ENCODE results near the gene EFNB3.

Gene EFNB3

DNA sequence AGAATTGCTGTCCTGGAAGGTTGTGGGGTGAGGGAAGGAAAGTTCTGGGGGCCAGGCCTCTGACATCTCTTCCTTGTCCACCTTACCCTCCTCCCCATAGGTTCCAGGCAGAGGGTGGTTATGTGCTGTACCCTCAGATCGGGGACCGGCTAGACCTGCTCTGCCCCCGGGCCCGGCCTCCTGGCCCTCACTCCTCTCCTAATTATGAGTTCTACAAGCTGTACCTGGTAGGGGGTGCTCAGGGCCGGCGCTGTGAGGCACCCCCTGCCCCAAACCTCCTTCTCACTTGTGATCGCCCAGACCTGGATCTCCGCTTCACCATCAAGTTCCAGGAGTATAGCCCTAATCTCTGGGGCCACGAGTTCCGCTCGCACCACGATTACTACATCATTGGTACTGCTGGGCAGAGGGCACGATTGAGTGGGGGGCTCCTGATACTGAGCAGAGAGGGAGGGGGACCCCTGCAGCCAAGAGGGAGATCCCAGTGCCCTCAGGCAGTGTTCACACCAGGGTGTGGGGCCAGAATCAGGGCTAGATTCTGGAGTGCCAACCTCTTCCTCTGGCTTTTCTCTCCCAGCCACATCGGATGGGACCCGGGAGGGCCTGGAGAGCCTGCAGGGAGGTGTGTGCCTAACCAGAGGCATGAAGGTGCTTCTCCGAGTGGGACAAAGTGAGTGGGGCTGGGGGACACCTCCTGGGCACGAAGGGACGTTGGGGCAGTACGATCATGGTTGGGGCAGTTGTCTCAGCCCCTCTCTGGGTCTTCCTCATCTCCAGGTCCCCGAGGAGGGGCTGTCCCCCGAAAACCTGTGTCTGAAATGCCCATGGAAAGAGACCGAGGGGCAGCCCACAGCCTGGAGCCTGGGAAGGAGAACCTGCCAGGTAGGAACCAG, 3.1 kb downstream of the EFNB3 start:
- TF ChIP-seq, protein P1, sequence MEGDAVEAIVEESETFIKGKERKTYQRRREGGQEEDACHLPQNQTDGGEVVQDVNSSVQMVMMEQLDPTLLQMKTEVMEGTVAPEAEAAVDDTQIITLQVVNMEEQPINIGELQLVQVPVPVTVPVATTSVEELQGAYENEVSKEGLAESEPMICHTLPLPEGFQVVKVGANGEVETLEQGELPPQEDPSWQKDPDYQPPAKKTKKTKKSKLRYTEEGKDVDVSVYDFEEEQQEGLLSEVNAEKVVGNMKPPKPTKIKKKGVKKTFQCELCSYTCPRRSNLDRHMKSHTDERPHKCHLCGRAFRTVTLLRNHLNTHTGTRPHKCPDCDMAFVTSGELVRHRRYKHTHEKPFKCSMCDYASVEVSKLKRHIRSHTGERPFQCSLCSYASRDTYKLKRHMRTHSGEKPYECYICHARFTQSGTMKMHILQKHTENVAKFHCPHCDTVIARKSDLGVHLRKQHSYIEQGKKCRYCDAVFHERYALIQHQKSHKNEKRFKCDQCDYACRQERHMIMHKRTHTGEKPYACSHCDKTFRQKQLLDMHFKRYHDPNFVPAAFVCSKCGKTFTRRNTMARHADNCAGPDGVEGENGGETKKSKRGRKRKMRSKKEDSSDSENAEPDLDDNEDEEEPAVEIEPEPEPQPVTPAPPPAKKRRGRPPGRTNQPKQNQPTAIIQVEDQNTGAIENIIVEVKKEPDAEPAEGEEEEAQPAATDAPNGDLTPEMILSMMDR (IDR thresholded peaks at IDR 0.05; ENCODE audit: insufficient read depth, low read length, poor library complexity, severe bottlenecking), result no peak
- TF ChIP-seq EZH2phosphoT487 (conservative IDR thresholded peaks at IDR 0.05; ENCODE audit: low read length), result no peak
- no peaks in the 10 kb centered on the region for H3K27me3 ChIP-seq (ENCODE audit: low read length)
- H2AFZ ChIP-seq (ENCODE audit: low read depth, low read length, severe bottlenecking), result no peak overlapping the region
- H3K9me3 ChIP-seq (ENCODE audit: insufficient read depth, low read length), result no peaks in the 10 kb centered on the region
- no peak overlapping the region for H3K4me2 ChIP-seq (ENCODE audit: low read depth, low read length, poor library complexity, severe bottlenecking)
- H3F3A ChIP-seq (ENCODE audit: insufficient read depth), result no peaks in the 10 kb centered on the region
- no peak overlapping the region for H3K27ac ChIP-seq (ENCODE audit: low read depth, low read length)
- H3K9me2 ChIP-seq (replicated peaks; ENCODE audit: insufficient read depth, low read length), result no peaks in the 10 kb centered on the region
- no peak overlapping the region for H3K4me3 ChIP-seq (ENCODE audit: insufficient read depth, low read length, poor library complexity, severe bottlenecking)
- H3K79me2 ChIP-seq (ENCODE audit: insufficient read depth, low read length), result no peaks in the 10 kb centered on the region
- no peak overlapping the region for H3K9ac ChIP-seq (ENCODE audit: low read length)
- H4K20me1 ChIP-seq (ENCODE audit: low read depth, low read length), result no peaks in the 10 kb centered on the region
- no peaks in the 10 kb centered on the region for H3K36me3 ChIP-seq (ENCODE audit: low read length)

DNA sequence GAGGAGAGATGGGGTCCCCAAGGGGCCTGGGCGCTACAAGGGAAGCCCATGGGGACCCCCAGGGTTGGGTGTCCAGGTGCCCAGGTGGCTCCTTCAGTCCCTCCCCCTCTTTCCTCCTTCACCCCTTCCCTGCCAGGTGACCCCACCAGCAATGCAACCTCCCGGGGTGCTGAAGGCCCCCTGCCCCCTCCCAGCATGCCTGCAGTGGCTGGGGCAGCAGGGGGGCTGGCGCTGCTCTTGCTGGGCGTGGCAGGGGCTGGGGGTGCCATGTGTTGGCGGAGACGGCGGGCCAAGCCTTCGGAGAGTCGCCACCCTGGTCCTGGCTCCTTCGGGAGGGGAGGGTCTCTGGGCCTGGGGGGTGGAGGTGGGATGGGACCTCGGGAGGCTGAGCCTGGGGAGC, 4.0 kb downstream of the EFNB3 start:
- no peak overlapping the region for H3K9ac ChIP-seq (ENCODE audit: low read length)
- no peak for TF ChIP-seq EZH2phosphoT487 (conservative IDR thresholded peaks at IDR 0.05; ENCODE audit: low read length)
- TF ChIP-seq, protein P1 (IDR thresholded peaks at IDR 0.05; ENCODE audit: insufficient read depth, low read length, poor library complexity, severe bottlenecking), result no peak
- no peaks in the 10 kb centered on the region for H3K79me2 ChIP-seq (ENCODE audit: insufficient read depth, low read length)
- no peaks in the 10 kb centered on the region for H3K36me3 ChIP-seq (ENCODE audit: low read length)
- H3K27ac ChIP-seq (ENCODE audit: low read depth, low read length), result no peak overlapping the region
- no peaks in the 10 kb centered on the region for H4K20me1 ChIP-seq (ENCODE audit: low read depth, low read length)
- H3K9me3 ChIP-seq (ENCODE audit: insufficient read depth, low read length), result no peaks in the 10 kb centered on the region
- H3K27me3 ChIP-seq (ENCODE audit: low read length), result no peaks in the 10 kb centered on the region
- H3F3A ChIP-seq (ENCODE audit: insufficient read depth), result no peaks in the 10 kb centered on the region
- no peak overlapping the region for H2AFZ ChIP-seq (ENCODE audit: low read depth, low read length, severe bottlenecking)
- H3K9me2 ChIP-seq (replicated peaks; ENCODE audit: insufficient read depth, low read length), result no peaks in the 10 kb centered on the region
- H3K4me3 ChIP-seq (ENCODE audit: insufficient read depth, low read length, poor library complexity, severe bottlenecking), result no peak overlapping the region
- no peak overlapping the region for H3K4me2 ChIP-seq (ENCODE audit: low read depth, low read length, poor library complexity, severe bottlenecking)

DNA sequence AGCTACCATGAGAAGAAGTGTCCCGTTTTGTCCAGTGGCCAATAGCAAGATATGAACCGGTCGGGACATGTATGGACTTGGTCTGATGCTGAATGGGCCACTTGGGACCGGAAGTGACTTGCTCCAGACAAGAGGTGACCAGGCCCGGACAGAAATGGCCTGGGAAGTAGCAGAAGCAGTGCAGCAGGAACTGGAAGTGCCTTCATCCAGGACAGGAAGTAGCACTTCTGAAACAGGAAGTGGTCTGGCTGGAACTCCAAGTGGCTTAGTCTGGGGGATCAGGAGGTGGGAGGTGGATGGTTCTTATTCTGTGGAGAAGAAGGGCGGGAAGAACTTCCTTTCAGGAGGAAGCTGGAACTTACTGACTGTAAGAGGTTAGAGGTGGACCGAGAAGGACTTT, 5.3 kb downstream of the EFNB3 start:
- H3K79me2 ChIP-seq (ENCODE audit: insufficient read depth, low read length), result no peaks in the 10 kb centered on the region
- H3K36me3 ChIP-seq (ENCODE audit: low read length), result no peaks in the 10 kb centered on the region
- H3K9ac ChIP-seq (ENCODE audit: low read length), result no peak overlapping the region
- H3K4me3 ChIP-seq (ENCODE audit: insufficient read depth, low read length, poor library complexity, severe bottlenecking), result no peak overlapping the region
- no peaks in the 10 kb centered on the region for H4K20me1 ChIP-seq (ENCODE audit: low read depth, low read length)
- H3K4me2 ChIP-seq (ENCODE audit: low read depth, low read length, poor library complexity, severe bottlenecking), result no peak overlapping the region
- H3K27ac ChIP-seq (ENCODE audit: low read depth, low read length), result no peak overlapping the region
- no peaks in the 10 kb centered on the region for H3F3A ChIP-seq (ENCODE audit: insufficient read depth)
- no peaks in the 10 kb centered on the region for H3K27me3 ChIP-seq (ENCODE audit: low read length)
- TF ChIP-seq, protein P1 (IDR thresholded peaks at IDR 0.05; ENCODE audit: insufficient read depth, low read length, poor library complexity, severe bottlenecking), result no peak
- TF ChIP-seq EZH2phosphoT487 (conservative IDR thresholded peaks at IDR 0.05; ENCODE audit: low read length), result no peak
- no peak overlapping the region for H2AFZ ChIP-seq (ENCODE audit: low read depth, low read length, severe bottlenecking)
- no peaks in the 10 kb centered on the region for H3K9me3 ChIP-seq (ENCODE audit: insufficient read depth, low read length)
- no peaks in the 10 kb centered on the region for H3K9me2 ChIP-seq (replicated peaks; ENCODE audit: insufficient read depth, low read length)
